NCI-H146 treated with DMSO at 0.1 percent for 48 hours (cell line): ENCODE measurements around the gene IGSF10.

Experiments used
- DNase-seq: peaks from one replicate; lab custom pipeline; 2025; ENCODE audit not compliant: unreplicated experiment; lab: John Stamatoyannopoulos, UW

Gene IGSF10

GRCh38 chr3:151462278-151462780 lies 1.5 kb upstream of the IGSF10 start:
- no peak for DNase-seq

GRCh38 chr3:151460228-151460627 lies 633 bp downstream of the IGSF10 start:
- peak; percentile 56 for DNase-seq

- peak; percentile 28 for DNase-seq
Measured at GRCh38 chr3:151459358-151459757, 1.5 kb downstream of the IGSF10 start.

- DNase-seq: no peak
Measured at GRCh38 chr3:151456065-151456464, 4.8 kb downstream of the IGSF10 start.

GRCh38 chr3:151452841-151453240 lies 8.0 kb downstream of the IGSF10 start:
- DNase-seq: no peak

- no peak for DNase-seq
Measured at GRCh38 chr3:151452368-151452767, 8.5 kb downstream of the IGSF10 start.

GRCh38 chr3:151446002-151446340 lies 14.9 kb downstream of the IGSF10 start:
- no peak for DNase-seq

- DNase-seq: no peak
Measured at GRCh38 chr3:151445273-151446001, 15.4 kb downstream of the IGSF10 start.

GRCh38 chr3:151443583-151443982 lies 17.3 kb downstream of the IGSF10 start:
- DNase-seq: no peak

- DNase-seq: no peak
Measured at GRCh38 chr3:151440940-151441339, 19.9 kb downstream of the IGSF10 start.

- DNase-seq: peak; percentile 72
Measured at GRCh38 chr3:151439652-151440125, 21.2 kb downstream of the IGSF10 start.

- no peak for DNase-seq
Measured at GRCh38 chr3:151437906-151438305, 23.0 kb downstream of the IGSF10 start.

GRCh38 chr3:151436675-151437446 lies 24.0 kb downstream of the IGSF10 start:
- DNase-seq: no peak

- no peak for DNase-seq
Measured at GRCh38 chr3:151434151-151434890, 26.5 kb downstream of the IGSF10 start.

GRCh38 chr3:151432616-151433372 lies 28.1 kb downstream of the IGSF10 start:
- DNase-seq: no peak

GRCh38 chr3:151431940-151432339 lies 28.9 kb downstream of the IGSF10 start:
- DNase-seq: no peak

GRCh38 chr3:151430821-151431484 lies 29.9 kb downstream of the IGSF10 start:
- DNase-seq: no peak

GRCh38 chr3:151428386-151428785 lies 32.5 kb downstream of the IGSF10 start:
- no peak for DNase-seq

- DNase-seq: no peak
Measured at GRCh38 chr3:151426341-151426657, 34.6 kb downstream of the IGSF10 start.

- no peak for DNase-seq
Measured at GRCh38 chr3:151425627-151426340, 35.1 kb downstream of the IGSF10 start.
